Measurements from ENCODE around the gene MTA2. TPM values are rescaled to one million over a fixed set of nuclear protein-coding genes. Genes with fewer than 3 reads are reported as not detected.
A peak's percentile ranks its signal among the peaks of the same experiment; 100 is the strongest.

Gene MTA2
- total RNA-seq, 1 donor from 2014 or later, result 79.2 TPM

- no peak overlapping the region for H3K27ac ChIP-seq
- H3K4me1 ChIP-seq, result peaks cover 2 to 19% of the 10 kb centered on the region in 2 donors
- H3K9me3 ChIP-seq, result no peaks in the 10 kb centered on the region
- TF ChIP-seq, protein P1, sequence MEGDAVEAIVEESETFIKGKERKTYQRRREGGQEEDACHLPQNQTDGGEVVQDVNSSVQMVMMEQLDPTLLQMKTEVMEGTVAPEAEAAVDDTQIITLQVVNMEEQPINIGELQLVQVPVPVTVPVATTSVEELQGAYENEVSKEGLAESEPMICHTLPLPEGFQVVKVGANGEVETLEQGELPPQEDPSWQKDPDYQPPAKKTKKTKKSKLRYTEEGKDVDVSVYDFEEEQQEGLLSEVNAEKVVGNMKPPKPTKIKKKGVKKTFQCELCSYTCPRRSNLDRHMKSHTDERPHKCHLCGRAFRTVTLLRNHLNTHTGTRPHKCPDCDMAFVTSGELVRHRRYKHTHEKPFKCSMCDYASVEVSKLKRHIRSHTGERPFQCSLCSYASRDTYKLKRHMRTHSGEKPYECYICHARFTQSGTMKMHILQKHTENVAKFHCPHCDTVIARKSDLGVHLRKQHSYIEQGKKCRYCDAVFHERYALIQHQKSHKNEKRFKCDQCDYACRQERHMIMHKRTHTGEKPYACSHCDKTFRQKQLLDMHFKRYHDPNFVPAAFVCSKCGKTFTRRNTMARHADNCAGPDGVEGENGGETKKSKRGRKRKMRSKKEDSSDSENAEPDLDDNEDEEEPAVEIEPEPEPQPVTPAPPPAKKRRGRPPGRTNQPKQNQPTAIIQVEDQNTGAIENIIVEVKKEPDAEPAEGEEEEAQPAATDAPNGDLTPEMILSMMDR (IDR thresholded peaks at IDR 0.05), result no peak
- no peaks in the 10 kb centered on the region for H3K27me3 ChIP-seq
- intact Hi-C loops (cut with DNase I), result no loop called here
- peaks cover 35 to 54% of the 10 kb centered on the region in 2 donors for H3K36me3 ChIP-seq
- no peak overlapping the region for H3K4me3 ChIP-seq
- no peak for DNase-seq (ENCODE audit: low spot score in 2 of 2)
Measured at GRCh38 chr11:62605467-62605866, 3.8 kb upstream of the MTA2 start.

- Histone ChIP-seq H3K4me3 (no peak overlapping the region), H3K27ac (no peak overlapping the region), H3K27me3 (no peaks in the 10 kb centered on the region), H3K4me1 (peaks cover 5 to 19% of the 10 kb centered on the region in 2 donors), H3K36me3 (peaks cover 27 to 46% of the 10 kb centered on the region in 2 donors), H3K9me3 (no peaks in the 10 kb centered on the region)
- no peak for DNase-seq (ENCODE audit: low spot score in 2 of 2)
- intact Hi-C loops (cut with DNase I), result loop anchor here (5.0 kb wide), 2 partner anchors 43 to 73 kb away; partner anchors contain the start of genes GANAB and UBXN1
- TF ChIP-seq, protein P1 (IDR thresholded peaks at IDR 0.05), result no peak
Measured at GRCh38 chr11:62604460-62605120, 2.9 kb upstream of the MTA2 start.

- peaks cover 25 to 39% of the 10 kb centered on the region in 2 donors for H3K36me3 ChIP-seq
- intact Hi-C loops (cut with DNase I), result loop anchor here (2.0 to 5.0 kb wide), 3 partner anchors 43 to 105 kb away; partner anchors contain the start of genes GANAB and UBXN1
- peak overlapping the region in 1 of 2 donors; percentile 96 for H3K27ac ChIP-seq
- TF ChIP-seq, protein P1 (IDR thresholded peaks at IDR 0.05), result no peak
- no peak for DNase-seq (ENCODE audit: low spot score in 2 of 2)
- no peak overlapping the region for H3K4me3 ChIP-seq
- H3K4me1 ChIP-seq, result peaks cover 8 to 20% of the 10 kb centered on the region in 2 donors
- H3K9me3 ChIP-seq, result no peaks in the 10 kb centered on the region
- H3K27me3 ChIP-seq, result no peaks in the 10 kb centered on the region
Measured at GRCh38 chr11:62603776-62604299, 2.2 kb upstream of the MTA2 start.

DNA sequence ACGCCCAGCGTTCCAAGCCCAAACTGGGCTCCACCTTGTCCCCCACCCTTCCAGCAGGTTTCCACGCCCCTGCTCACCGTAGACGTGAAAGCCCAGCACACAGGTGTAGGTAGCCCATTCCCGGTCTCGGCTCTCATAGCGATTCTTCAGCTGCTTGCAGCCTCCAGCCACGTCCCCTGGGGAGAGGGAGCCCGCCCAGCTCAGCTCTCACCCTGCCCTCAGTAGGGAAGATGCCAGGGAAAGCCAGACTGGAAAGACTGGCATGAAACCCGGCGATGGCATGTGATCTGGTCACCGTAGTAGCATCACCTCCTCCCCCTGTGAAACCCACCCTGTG is 1.4 kb upstream of the MTA2 start:
- Histone ChIP-seq H3K4me3 (peak overlapping the region; percentile 87 to 98), H3K9me3 (no peaks in the 10 kb centered on the region), H3K27me3 (no peaks in the 10 kb centered on the region), H3K4me1 (peaks cover 8 to 20% of the 10 kb centered on the region in 2 donors), H3K36me3 (peaks cover 21 to 36% of the 10 kb centered on the region in 2 donors), H3K27ac (peak overlapping the region; percentile 96 to 97)
- TF ChIP-seq, protein P1 (IDR thresholded peaks at IDR 0.05), result no peak
- no peak for DNase-seq (ENCODE audit: low spot score in 2 of 2)
- intact Hi-C loops (cut with DNase I), result loop anchor here (2.0 to 5.0 kb wide), 3 partner anchors 44 to 106 kb away; partner anchors contain the start of genes GANAB and UBXN1

DNA sequence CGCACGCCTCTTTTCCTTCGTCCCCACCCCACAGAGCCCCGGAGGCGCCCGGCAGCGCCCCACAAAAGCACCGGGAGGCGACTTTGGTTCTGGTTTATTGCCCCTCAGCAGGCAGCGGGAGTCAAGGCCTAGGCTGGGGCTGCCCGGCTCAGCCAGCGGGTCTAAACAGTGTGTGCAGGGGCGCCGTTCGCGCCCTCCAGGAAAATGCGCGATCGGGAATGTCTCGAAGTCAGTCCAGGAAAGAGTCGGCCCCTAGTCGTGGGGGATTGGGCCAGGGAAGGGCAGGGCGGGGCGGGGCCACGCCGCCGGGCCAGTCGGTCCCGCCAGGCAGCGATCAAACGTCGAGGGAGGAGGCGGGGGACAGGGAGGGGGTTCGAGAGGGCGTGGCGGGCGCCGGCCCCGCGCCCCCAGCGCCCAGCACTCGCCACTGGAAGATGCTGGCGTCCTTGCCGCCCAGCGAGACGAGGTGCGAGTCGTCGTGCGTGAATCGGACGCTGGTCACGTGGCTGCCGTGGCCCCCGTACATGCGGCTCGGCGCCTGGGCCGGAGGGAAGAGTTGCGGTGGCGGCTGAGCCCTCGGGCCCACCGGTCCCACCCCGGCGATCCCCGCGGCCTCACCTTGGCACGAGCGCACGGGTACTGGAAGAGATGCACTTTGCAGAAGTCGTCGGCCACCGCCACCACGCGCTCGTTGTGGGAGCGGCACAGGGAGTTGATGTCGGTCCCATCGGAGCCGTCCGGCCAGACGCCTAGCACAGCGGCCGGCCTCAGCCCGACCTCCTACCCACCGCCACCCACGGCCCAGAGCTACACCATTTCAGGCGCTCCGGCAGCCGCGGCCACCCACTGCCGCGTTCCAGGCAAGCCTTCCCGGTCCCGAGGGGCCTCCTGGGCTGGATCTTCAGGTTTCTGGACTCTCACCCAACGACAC is 741 bp upstream of the MTA2 start:
- peaks cover 24 to 38% of the 10 kb centered on the region in 2 donors for H3K36me3 ChIP-seq
- peak overlapping the region; percentile 96 to 97 for H3K27ac ChIP-seq
- intact Hi-C loops (cut with DNase I), result loop anchor here (1.0 to 5.0 kb wide), 4 partner anchors 10 to 106 kb away; partner anchors contain the start of genes EML3, GANAB and UBXN1
- peak overlapping the region; percentile 87 to 98 for H3K4me3 ChIP-seq
- no peaks in the 10 kb centered on the region for H3K9me3 ChIP-seq
- H3K4me1 ChIP-seq, result peaks cover 8 to 20% of the 10 kb centered on the region in 2 donors
- peak in 1 of 2 donors; percentile 87 for DNase-seq (ENCODE audit: low spot score in 2 of 2)
- H3K27me3 ChIP-seq, result no peaks in the 10 kb centered on the region
- TF ChIP-seq, protein P1 (IDR thresholded peaks at IDR 0.05), result peak in 2 of 3 experiments; percentile 14 to 41
